C4-2B (cell line): ENCODE measurements around the gene TSPAN12.
"Not testable (repeated sequence)": the region's sequence is repeated elsewhere in the genome, so short reads cannot be mapped to it uniquely, and the experiment has no call there.

Experiments
- ZFX ChIP-seq: fragments of 450-650 bp; IDR thresholded peaks from 2 replicates; pipeline ENCODE4 v1.6.1; 2017
- TF ChIP-seq, protein P1 (sequence below): fragments of 450-650 bp; conservative IDR thresholded peaks from 2 replicates; pipeline ENCODE4 v1.5.1; 2017; ENCODE audit warnings: mild to moderate bottlenecking

DNA sequence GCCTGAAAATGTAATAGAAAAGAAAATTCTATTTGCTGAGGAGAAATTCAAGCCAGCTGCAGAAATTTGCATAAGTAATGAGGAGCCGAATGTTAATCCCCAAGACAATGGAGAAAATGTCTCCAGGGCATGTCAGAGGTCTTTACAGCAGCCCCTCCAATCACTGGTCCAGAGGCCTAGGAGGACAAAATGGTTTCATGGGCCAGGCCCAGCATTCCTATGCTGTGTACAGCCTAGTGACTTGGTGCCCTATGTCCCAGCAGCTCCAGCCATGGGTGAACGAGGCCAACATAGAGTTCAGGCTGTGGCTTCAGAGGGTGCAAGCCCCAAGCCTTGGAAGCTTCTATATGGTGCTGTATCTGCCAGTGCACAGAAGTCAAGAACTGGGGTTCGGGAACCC, 37.3 kb upstream of the TSPAN12 start:
- TF ChIP-seq, protein P1, sequence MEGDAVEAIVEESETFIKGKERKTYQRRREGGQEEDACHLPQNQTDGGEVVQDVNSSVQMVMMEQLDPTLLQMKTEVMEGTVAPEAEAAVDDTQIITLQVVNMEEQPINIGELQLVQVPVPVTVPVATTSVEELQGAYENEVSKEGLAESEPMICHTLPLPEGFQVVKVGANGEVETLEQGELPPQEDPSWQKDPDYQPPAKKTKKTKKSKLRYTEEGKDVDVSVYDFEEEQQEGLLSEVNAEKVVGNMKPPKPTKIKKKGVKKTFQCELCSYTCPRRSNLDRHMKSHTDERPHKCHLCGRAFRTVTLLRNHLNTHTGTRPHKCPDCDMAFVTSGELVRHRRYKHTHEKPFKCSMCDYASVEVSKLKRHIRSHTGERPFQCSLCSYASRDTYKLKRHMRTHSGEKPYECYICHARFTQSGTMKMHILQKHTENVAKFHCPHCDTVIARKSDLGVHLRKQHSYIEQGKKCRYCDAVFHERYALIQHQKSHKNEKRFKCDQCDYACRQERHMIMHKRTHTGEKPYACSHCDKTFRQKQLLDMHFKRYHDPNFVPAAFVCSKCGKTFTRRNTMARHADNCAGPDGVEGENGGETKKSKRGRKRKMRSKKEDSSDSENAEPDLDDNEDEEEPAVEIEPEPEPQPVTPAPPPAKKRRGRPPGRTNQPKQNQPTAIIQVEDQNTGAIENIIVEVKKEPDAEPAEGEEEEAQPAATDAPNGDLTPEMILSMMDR, result not testable (repeated sequence)
- not testable (repeated sequence) for TF ChIP-seq ZFX
